C4-2B (cell line): ENCODE measurements around the gene ZNF213.

Experiments
- ZFX ChIP-seq: fragments of 450-650 bp; IDR thresholded peaks from 2 replicates; pipeline ENCODE4 v1.6.1; 2017
- TF ChIP-seq, protein P1 (sequence below): fragments of 450-650 bp; conservative IDR thresholded peaks from 2 replicates; pipeline ENCODE4 v1.5.1; 2017; ENCODE audit warnings: mild to moderate bottlenecking

DNA sequence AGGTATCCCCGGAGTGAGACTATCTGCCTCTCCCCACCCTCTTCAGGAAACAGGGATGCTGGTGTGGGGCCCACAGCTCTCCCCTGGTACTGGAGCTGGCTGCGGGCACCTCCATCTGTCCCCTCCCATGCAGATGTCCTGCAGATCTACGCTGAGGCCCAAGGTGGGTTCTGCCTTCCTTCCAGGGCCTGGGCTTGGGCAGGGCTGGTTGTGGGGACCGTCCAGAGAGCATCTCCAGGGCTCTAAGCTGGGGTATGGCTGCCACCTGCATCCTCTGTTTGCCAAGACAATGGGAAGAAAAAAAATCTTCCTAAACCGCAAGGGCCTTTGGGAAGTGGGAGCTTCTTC is 12.9 kb downstream of the ZNF213 start:
- TF ChIP-seq, protein P1, sequence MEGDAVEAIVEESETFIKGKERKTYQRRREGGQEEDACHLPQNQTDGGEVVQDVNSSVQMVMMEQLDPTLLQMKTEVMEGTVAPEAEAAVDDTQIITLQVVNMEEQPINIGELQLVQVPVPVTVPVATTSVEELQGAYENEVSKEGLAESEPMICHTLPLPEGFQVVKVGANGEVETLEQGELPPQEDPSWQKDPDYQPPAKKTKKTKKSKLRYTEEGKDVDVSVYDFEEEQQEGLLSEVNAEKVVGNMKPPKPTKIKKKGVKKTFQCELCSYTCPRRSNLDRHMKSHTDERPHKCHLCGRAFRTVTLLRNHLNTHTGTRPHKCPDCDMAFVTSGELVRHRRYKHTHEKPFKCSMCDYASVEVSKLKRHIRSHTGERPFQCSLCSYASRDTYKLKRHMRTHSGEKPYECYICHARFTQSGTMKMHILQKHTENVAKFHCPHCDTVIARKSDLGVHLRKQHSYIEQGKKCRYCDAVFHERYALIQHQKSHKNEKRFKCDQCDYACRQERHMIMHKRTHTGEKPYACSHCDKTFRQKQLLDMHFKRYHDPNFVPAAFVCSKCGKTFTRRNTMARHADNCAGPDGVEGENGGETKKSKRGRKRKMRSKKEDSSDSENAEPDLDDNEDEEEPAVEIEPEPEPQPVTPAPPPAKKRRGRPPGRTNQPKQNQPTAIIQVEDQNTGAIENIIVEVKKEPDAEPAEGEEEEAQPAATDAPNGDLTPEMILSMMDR, result no peak
- TF ChIP-seq ZFX, result no peak
